Activated T-cell treated with anti-CD3 and anti-CD28 coated beads, Interleukin-2, amount 50 U/mL, for 24 hours (primary cell): ENCODE results near the gene RASAL2.
"Not testable (repeated sequence)": the region's sequence is repeated elsewhere in the genome, so short reads cannot be mapped to it uniquely, and the experiment has no call there.

ENCODE experiments used
- DNase-seq: peaks from one replicate; pipeline ENCODE4 v3.0.0-alpha.2; 2020
- H3K27ac Mint-ChIP-seq: 2 replicates; pipeline ENCODE4 v1.8.0; 2020; ENCODE audit warnings: mild to moderate bottlenecking, mixed read lengths
- H3K27me3 Mint-ChIP-seq: 2 replicates; pipeline ENCODE4 v1.8.0; 2020; ENCODE audit warnings: mixed read lengths
- H3K36me3 Mint-ChIP-seq: 2 replicates; pipeline ENCODE4 v1.8.0; 2020; ENCODE audit warnings: low read depth, mixed read lengths
- H3K4me1 Mint-ChIP-seq: 2 replicates; pipeline ENCODE4 v1.8.0; 2020; ENCODE audit warnings: low read depth, mixed read lengths
- H3K4me3 Mint-ChIP-seq: 2 replicates; pipeline ENCODE4 v1.8.0; 2020; ENCODE audit warnings: mild to moderate bottlenecking, moderate library complexity, mixed read lengths
- H3K9me3 Mint-ChIP-seq: 2 replicates; pipeline ENCODE4 v1.8.0; 2020; ENCODE audit warnings: mixed read lengths

The RASAL2 gene

GRCh38 chr1:178238722-178239510, 145.0 kb downstream of the RASAL2 start:
- Mint-ChIP-seq H3K27ac (no peak overlapping the region), H3K36me3 (no peaks in the 10 kb centered on the region), H3K9me3 (peaks cover 1% of the 10 kb centered on the region), H3K4me1 (no peaks in the 10 kb centered on the region), H3K27me3 (no peaks in the 10 kb centered on the region), H3K4me3 (no peak overlapping the region)
- no peak for DNase-seq

GRCh38 chr1:178241057-178241456, 147.2 kb downstream of the RASAL2 start:
- Mint-ChIP-seq H3K27ac (no peak overlapping the region), H3K4me1 (no peaks in the 10 kb centered on the region), H3K9me3 (peaks cover 2% of the 10 kb centered on the region), H3K36me3 (no peaks in the 10 kb centered on the region), H3K4me3 (no peak overlapping the region), H3K27me3 (no peaks in the 10 kb centered on the region)
- DNase-seq: no peak

DNA sequence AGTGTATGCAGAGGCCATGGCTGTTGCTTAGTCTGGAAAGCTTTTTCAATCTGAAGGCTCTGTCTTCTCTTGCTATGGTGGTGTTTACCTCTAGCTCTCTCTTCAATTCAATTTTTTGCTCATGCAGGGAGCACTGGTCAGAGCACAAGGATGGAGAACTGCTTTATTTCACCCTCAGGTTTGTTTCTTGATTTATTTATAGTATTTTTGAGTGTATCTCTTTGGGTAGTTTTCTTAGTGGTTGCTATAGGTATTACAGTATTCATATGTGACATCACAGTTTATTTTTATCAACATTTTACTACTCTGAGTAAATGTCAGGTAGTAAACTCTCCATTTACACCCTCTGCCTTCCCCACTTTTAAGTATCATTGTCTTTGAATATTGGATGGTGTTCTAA, 147.9 kb downstream of the RASAL2 start:
- no peaks in the 10 kb centered on the region for H3K4me1 Mint-ChIP-seq
- no peaks in the 10 kb centered on the region for H3K36me3 Mint-ChIP-seq
- DNase-seq: no peak
- no peak overlapping the region for H3K4me3 Mint-ChIP-seq
- H3K9me3 Mint-ChIP-seq: peaks cover 2% of the 10 kb centered on the region
- no peaks in the 10 kb centered on the region for H3K27me3 Mint-ChIP-seq
- H3K27ac Mint-ChIP-seq: no peak overlapping the region

DNA sequence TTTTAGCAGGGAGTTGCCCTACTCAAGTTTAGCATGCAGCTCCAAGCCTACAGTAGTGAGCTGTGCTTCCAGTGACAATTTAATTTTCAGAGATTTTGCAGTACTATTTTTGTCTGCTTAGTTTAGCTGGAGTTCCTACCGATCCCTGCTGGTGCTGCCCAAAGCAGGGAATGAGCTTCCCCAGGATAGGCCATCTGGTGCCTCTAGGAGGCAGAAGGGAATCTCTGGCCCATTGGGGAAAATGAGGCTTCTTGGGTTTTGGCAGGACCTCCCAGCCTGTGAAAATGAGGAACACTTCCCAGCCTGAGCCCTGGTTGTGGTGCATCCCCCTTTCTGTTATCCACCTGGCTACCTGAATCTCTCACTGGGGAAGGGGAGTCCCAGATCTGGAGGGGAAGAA, 149.2 kb downstream of the RASAL2 start:
- Mint-ChIP-seq H3K4me1 (no peaks in the 10 kb centered on the region), H3K36me3 (no peaks in the 10 kb centered on the region), H3K27ac (no peak overlapping the region), H3K9me3 (peaks cover 9% of the 10 kb centered on the region), H3K4me3 (no peak overlapping the region), H3K27me3 (no peaks in the 10 kb centered on the region)
- DNase-seq: no peak

DNA sequence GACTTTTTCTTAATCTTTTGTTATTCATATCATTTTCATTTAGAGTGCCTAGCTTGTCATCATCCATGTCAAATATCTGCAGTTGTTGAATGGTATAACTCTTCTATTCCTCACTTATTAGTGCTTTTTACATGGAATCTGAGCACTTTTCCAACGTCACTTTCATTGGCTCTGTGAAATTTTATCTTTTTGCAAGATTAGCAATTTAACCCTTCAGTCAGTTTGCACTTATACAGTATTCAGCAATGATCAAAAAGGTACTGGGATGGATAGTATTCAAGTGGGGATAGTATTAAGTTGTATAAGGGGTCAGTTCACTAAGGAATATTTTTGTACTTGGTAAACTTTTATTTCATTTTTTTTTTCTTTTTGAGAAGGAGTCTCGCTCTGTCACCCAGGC, 150.0 kb downstream of the RASAL2 start:
- no peak for DNase-seq
- no peaks in the 10 kb centered on the region for H3K4me1 Mint-ChIP-seq
- no peaks in the 10 kb centered on the region for H3K36me3 Mint-ChIP-seq
- no peak overlapping the region for H3K4me3 Mint-ChIP-seq
- peaks cover 13% of the 10 kb centered on the region for H3K9me3 Mint-ChIP-seq
- no peaks in the 10 kb centered on the region for H3K27me3 Mint-ChIP-seq
- H3K27ac Mint-ChIP-seq: no peak overlapping the region

DNA sequence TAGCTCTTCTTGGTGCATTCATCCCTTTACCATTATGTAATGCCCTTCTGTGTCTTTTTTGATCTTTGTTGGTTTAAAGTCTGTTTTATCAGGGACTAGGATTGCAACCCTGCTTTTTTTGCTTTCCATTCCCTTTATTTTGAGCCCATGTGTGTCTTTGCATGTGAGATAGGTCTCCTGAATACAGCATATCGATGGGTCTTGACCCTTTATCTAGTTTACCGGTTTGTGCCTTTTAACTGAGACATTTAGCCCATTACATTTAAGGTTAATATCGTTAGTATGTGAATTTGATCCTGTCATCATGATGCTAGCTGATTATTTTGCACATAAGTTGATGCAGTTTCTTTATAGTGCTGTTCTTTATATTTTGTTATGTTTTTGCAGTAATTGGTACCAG, 154.4 kb downstream of the RASAL2 start:
- not testable (repeated sequence) for H3K4me3 Mint-ChIP-seq, DNase-seq, H3K27me3 Mint-ChIP-seq, H3K4me1 Mint-ChIP-seq, H3K36me3 Mint-ChIP-seq, H3K27ac Mint-ChIP-seq
- peaks cover 19% of the 10 kb centered on the region for H3K9me3 Mint-ChIP-seq

DNA sequence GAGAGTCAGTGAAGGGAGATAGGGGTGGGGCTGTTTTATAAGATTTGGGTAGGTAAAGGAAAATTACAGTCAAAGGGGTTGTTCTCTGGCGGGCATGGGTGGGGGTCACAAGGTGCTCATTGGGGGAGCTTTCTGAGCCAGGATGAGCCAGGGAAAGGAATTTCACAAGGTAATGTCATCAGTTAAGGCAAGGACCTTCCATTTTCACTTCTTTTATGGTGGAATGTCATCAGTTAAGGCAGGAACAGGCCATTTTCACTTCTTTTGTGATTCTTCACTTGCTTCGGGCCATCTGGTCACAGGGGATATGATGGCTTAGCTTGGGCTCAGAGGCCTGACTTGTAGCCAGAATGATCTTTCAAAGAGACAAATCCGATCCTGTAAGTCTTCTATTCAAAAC, 159.7 kb downstream of the RASAL2 start:
- H3K27me3 Mint-ChIP-seq: not testable (repeated sequence)
- peaks cover 12% of the 10 kb centered on the region for H3K9me3 Mint-ChIP-seq

DNA sequence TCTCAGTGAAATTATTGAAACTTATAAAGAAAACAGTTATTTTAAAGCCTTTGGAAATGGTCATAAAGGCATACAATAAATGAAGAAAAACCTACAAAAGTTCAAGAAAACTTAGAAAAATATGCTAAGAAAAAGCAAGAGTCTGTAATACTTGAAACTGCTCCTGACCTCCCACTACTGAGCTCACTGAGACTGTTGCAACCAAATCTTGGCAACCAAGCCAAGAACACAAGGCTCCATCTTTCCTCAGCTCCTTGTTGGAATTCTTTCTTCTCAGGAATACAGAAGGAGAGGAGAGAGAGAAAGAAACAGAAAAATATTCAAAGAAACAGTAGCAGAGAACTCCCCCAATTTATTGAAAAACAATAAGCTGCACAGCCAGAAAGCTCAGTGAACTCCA, 160.5 kb downstream of the RASAL2 start:
- H3K27ac Mint-ChIP-seq: no peak overlapping the region
- no peaks in the 10 kb centered on the region for H3K27me3 Mint-ChIP-seq
- no peaks in the 10 kb centered on the region for H3K4me1 Mint-ChIP-seq
- peaks cover 9% of the 10 kb centered on the region for H3K9me3 Mint-ChIP-seq
- no peaks in the 10 kb centered on the region for H3K36me3 Mint-ChIP-seq
- no peak for DNase-seq
- H3K4me3 Mint-ChIP-seq: no peak overlapping the region

More for the DNA sequence above, 159.7 kb downstream of the RASAL2 start:
- H3K4me3 Mint-ChIP-seq, H3K27ac Mint-ChIP-seq, H3K4me1 Mint-ChIP-seq, DNase-seq, H3K36me3 Mint-ChIP-seq: not testable (repeated sequence)

- H3K9me3 Mint-ChIP-seq: peaks cover 8% of the 10 kb centered on the region
- no peak overlapping the region for H3K4me3 Mint-ChIP-seq
- no peak for DNase-seq
- H3K4me1 Mint-ChIP-seq: no peaks in the 10 kb centered on the region
- H3K27me3 Mint-ChIP-seq: no peaks in the 10 kb centered on the region
- H3K36me3 Mint-ChIP-seq: no peaks in the 10 kb centered on the region
- H3K27ac Mint-ChIP-seq: no peak overlapping the region
Observed at GRCh38 chr1:178258536-178258935, 164.6 kb downstream of the RASAL2 start.

DNA sequence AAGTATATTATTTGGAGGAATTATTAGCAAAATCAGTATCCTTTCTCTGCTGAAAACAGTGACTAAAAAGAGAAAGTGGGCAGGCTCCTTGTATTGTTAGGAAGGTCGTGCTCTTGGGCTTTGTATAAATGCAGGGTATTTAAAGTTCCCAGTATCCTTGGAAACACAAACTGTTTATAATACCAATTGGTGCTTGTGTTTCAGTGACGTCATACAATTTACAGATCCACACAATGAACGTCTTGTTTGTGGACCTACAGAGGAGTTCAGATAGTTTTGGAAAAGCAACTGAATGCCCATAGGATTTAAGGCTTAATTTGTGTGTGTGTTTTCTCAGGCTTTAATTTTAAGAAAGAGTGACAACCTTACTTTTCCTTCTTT, 168.2 kb downstream of the RASAL2 start:
- Mint-ChIP-seq H3K27me3 (no peaks in the 10 kb centered on the region), H3K4me1 (no peaks in the 10 kb centered on the region), H3K27ac (no peak overlapping the region), H3K9me3 (peaks cover 4% of the 10 kb centered on the region), H3K4me3 (no peak overlapping the region), H3K36me3 (no peaks in the 10 kb centered on the region)
- DNase-seq: no peak

DNA sequence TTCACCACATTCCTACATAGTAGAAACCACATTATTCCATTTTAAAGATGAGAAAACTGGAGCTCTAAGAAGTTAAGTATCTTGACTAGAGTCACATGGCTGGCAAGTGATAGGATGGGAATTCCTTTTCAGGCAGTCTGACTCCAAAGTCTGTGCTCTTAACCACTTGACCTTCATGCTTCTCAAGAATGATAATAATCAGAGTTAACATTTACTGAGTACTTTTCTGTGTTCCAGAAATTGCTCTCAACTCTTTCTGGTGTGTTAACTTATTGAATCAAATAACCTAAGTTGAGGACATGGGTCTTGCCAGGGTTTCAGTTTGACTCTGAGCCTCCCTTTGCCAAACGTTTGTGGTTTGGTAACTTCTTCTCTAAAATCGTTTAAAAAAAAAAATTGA, 169.4 kb downstream of the RASAL2 start:
- Mint-ChIP-seq H3K27me3 (no peaks in the 10 kb centered on the region), H3K4me1 (no peaks in the 10 kb centered on the region), H3K27ac (no peak overlapping the region), H3K4me3 (no peak overlapping the region), H3K9me3 (peaks cover 4% of the 10 kb centered on the region), H3K36me3 (no peaks in the 10 kb centered on the region)
- DNase-seq: no peak

GRCh38 chr1:178266113-178266512, 172.2 kb downstream of the RASAL2 start:
- no peaks in the 10 kb centered on the region for H3K27me3 Mint-ChIP-seq
- no peak overlapping the region for H3K4me3 Mint-ChIP-seq
- no peaks in the 10 kb centered on the region for H3K4me1 Mint-ChIP-seq
- no peak overlapping the region for H3K27ac Mint-ChIP-seq
- no peaks in the 10 kb centered on the region for H3K36me3 Mint-ChIP-seq
- H3K9me3 Mint-ChIP-seq: no peaks in the 10 kb centered on the region
- no peak for DNase-seq

DNA sequence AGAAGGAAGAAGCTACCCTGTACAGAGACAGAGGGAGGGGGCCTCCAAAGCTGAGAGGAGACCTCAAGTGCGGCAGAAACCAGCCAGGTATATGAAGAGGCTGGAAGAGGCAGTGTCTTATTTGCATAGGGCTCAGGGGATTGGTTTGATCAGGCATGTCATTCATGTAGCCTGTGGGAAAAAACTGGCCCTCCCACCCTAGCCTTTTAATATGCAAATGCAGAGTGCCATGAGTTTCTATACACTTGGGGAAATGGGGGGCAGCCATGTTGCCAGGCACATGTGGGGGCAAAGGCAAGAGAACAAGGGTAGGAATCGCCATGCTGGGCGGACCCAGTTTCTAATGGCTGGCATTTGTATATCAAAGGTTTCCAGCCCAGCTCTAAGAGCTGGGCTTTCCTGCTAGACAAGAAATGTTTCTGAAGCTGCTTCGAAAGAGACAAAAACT, 172.7 kb downstream of the RASAL2 start:
- H3K27ac Mint-ChIP-seq: no peak overlapping the region
- H3K4me1 Mint-ChIP-seq: no peaks in the 10 kb centered on the region
- H3K36me3 Mint-ChIP-seq: no peaks in the 10 kb centered on the region
- no peaks in the 10 kb centered on the region for H3K9me3 Mint-ChIP-seq
- DNase-seq: no peak
- H3K27me3 Mint-ChIP-seq: no peaks in the 10 kb centered on the region
- no peak overlapping the region for H3K4me3 Mint-ChIP-seq

DNA sequence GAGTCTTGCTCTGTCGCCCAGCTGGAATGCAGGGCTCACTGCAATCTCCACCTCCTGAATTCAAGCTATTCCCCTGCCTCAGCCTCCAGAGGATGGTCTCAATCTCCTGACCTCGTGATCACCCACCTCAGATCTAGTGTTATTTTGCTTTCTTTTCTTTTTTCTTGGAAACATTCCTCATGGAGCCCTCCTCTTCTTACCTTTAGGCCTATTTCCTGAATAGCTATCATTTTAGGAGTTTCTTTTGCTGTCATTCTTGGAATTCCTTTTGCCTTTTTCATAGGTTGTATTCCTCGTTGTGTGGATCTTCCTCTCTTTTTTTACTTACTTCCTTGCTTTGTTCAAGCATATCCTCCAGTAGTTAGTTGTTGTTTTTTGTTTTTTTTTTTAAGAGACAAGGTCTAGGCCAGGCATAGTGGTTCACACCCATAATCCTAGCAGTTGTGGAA, 173.8 kb downstream of the RASAL2 start:
- no peak for DNase-seq
- no peaks in the 10 kb centered on the region for H3K36me3 Mint-ChIP-seq
- H3K27me3 Mint-ChIP-seq: no peaks in the 10 kb centered on the region
- no peak overlapping the region for H3K4me3 Mint-ChIP-seq
- no peak overlapping the region for H3K27ac Mint-ChIP-seq
- no peaks in the 10 kb centered on the region for H3K9me3 Mint-ChIP-seq
- no peaks in the 10 kb centered on the region for H3K4me1 Mint-ChIP-seq

DNA sequence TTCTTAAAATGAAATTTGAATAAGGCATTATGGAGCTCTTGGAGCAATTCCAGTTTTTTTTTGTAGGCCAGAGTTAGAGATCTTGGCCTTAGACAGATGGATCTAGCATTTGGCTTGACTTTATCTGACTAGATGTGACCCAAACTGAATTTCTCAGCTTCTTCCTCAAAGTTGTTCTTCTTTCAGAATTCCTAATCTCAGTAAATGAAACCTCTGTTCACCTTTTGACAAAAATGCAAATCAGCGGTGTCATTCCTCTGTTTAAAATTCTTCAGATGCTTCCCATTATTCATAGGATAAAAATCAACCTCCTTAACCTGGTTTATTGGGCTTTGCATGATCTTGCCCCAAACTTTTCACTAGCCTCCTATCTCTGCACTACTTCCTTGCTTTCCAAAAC, 177.6 kb downstream of the RASAL2 start:
- Mint-ChIP-seq H3K4me1 (no peaks in the 10 kb centered on the region), H3K4me3 (no peak overlapping the region), H3K9me3 (no peaks in the 10 kb centered on the region), H3K27me3 (no peaks in the 10 kb centered on the region), H3K27ac (no peak overlapping the region), H3K36me3 (no peaks in the 10 kb centered on the region)
- DNase-seq: no peak
